OCI-LY3 (cell line): Measurements from ENCODE around the gene COL26A1.
"Not testable (repeated sequence)": the region's sequence is repeated elsewhere in the genome, so short reads cannot be mapped to it uniquely, and the experiment has no call there.

Source experiments
- H2AFZ ChIP-seq: fragments of 200-600, 300-600 bp; shearing (Covaris generic); 2 replicates; pipeline ENCODE4 v1.6.0; 2014; ENCODE audit warnings: antibody characterized with exemption, low read depth, low read length
- H3K27ac ChIP-seq: fragments of 200-600, 300-600 bp; sonication (generic); 2 replicates; pipeline ENCODE4 v1.5.1; 2014; ENCODE audit warnings: mild to moderate bottlenecking, low read length, moderate library complexity, mixed read lengths
- H3K27me3 ChIP-seq: fragments of 200-600, 300-600 bp; sonication (generic); 2 replicates; pipeline ENCODE4 v1.6.1; 2014; ENCODE audit warnings: low read depth, low read length, mixed read lengths
- H3K36me3 ChIP-seq: fragments of 200-600, 300-600 bp; sonication (generic); replicated peaks from 2 replicates; pipeline ENCODE3; 2014; ENCODE audit warnings: low read depth, low read length, mixed read lengths
- H3K4me1 ChIP-seq: fragments of 300-600, 200-600 bp; sonication (generic); 2 replicates; pipeline ENCODE4 v1.6.1; 2014; ENCODE audit warnings: low read length, mixed read lengths
- H3K4me2 ChIP-seq: fragments of 200-600, 300-600 bp; sonication (generic); 2 replicates; pipeline ENCODE4 v1.6.1; 2014; ENCODE audit warnings: low read length, mixed read lengths
- H3K4me3 ChIP-seq: fragments of 300-600, 200-600 bp; sonication (generic); 2 replicates; pipeline ENCODE4 v1.5.1; 2014; ENCODE audit warnings: antibody characterized with exemption, mild to moderate bottlenecking, low read length, moderate library complexity
- H3K79me2 ChIP-seq: fragments of 300-600, 200-600 bp; shearing (Covaris generic); 2 replicates; pipeline ENCODE4 v1.6.1; 2014; ENCODE audit warnings: mild to moderate bottlenecking, low read length, mixed read lengths
- H3K9ac ChIP-seq: fragments of 300-600, 200-600 bp; shearing (Covaris generic); 2 replicates; pipeline ENCODE4 v1.6.0; 2014; ENCODE audit warnings: mild to moderate bottlenecking, low read length, moderate library complexity
- H3K9me3 ChIP-seq: fragments of 200-600, 300-600 bp; shearing (Covaris generic); 2 replicates; pipeline ENCODE4 v1.6.1; 2014; ENCODE audit warnings: low read length, mixed read lengths; ENCODE audit not compliant: insufficient read depth
- H4K20me1 ChIP-seq: fragments of 200-600, 300-600 bp; sonication (generic); 2 replicates; pipeline ENCODE4 v1.6.1; 2016; ENCODE audit warnings: low read length, mixed read lengths; ENCODE audit not compliant: insufficient read depth
- CTCF ChIP-seq: fragments of 200-600, 300-600 bp; sonication (generic); IDR thresholded peaks from 2 replicates; pipeline ENCODE4 v1.5.1; 2014; ENCODE audit warnings: antibody characterized with exemption, low read length, low read depth
- EZH2phosphoT487 ChIP-seq: fragments of 200-600 bp; shearing (Covaris generic); IDR thresholded peaks from 2 replicates; pipeline ENCODE4 v1.6.1; 2018; ENCODE audit warnings: antibody characterized with exemption, mixed run types, low read depth

COL26A1 gene

GRCh38 chr7:101604331-101604933 is 241.8 kb downstream of the COL26A1 start:
- peaks cover 7% of the 10 kb centered on the region; the same call in 1 of the 2 replicates for H3K27me3 ChIP-seq
- no peaks in the 10 kb centered on the region for H3K79me2 ChIP-seq

GRCh38 chr7:101604934-101605332 is 242.3 kb downstream of the COL26A1 start:
- H3K4me1 ChIP-seq, H3K4me3 ChIP-seq, H3K9me3 ChIP-seq, H2AFZ ChIP-seq, H3K79me2 ChIP-seq, H3K9ac ChIP-seq, H4K20me1 ChIP-seq, H3K36me3 ChIP-seq, H3K4me2 ChIP-seq, H3K27me3 ChIP-seq, H3K27ac ChIP-seq: not testable (repeated sequence)

More at GRCh38 chr7:101604331-101604933, 241.8 kb downstream of the COL26A1 start:
- Histone ChIP-seq H4K20me1 (no peaks in the 10 kb centered on the region), H2AFZ (no peak overlapping the region), H3K4me2 (no peak overlapping the region), H3K4me3 (no peak overlapping the region), H3K27ac (no peak overlapping the region), H3K9ac (no peak overlapping the region), H3K36me3 (no peaks in the 10 kb centered on the region), H3K4me1 (no peaks in the 10 kb centered on the region), H3K9me3 (no peaks in the 10 kb centered on the region)
- TF ChIP-seq CTCF (no peak), EZH2phosphoT487 (no peak)

DNA sequence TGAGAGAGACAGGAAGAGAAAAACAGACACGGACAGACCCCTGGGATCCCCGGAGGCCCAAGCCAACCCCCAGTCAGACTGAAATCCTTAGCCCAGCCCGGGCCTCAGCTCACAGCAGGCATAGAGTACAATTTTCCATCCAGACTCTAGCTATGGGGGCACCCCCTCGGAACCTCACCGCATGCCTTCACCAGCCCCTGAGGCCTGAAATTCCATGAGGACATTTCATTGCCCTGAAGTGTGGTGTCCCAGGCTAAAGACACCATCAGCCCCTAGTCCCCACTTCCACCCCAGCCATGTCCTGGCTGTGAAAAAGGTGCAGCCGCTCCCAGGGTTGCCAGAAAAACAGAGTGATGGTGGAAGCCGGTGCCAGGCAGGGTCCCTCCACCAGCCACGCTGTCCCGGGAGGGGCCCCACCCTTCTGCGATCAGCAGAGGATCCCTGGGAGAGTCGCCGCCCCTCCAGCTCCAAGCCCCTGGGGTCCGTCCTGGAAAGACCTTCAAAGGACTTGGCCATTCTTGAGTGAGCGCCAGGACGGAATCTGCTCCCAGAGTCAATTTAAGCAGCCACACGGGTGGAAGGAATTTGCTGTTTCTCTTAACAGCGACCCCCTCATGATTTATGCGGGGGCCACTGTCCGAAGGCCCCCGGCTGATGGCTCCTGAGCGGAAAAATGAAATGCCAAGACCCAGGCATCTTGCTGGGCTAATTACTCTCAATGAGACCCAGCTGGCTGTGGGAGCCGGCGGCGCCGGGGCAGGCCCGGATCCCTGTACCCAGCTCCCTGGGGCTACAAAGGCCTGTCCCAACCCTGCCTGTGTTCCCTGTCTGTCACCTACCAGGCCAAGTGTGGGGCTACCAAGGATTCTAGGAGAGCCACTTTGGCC is 243.2 kb downstream of the COL26A1 start:
- TF ChIP-seq CTCF (no peak), EZH2phosphoT487 (no peak)
- H3K36me3 ChIP-seq = no peaks in the 10 kb centered on the region
- no peaks in the 10 kb centered on the region for H4K20me1 ChIP-seq
- H2AFZ ChIP-seq = no peak overlapping the region
- no peaks in the 10 kb centered on the region for H3K9me3 ChIP-seq
- peaks cover 9% of the 10 kb centered on the region for H3K27me3 ChIP-seq
- no peak overlapping the region for H3K9ac ChIP-seq
- no peaks in the 10 kb centered on the region for H3K79me2 ChIP-seq
- H3K27ac ChIP-seq = no peak overlapping the region
- no peaks in the 10 kb centered on the region for H3K4me1 ChIP-seq
- no peak overlapping the region for H3K4me2 ChIP-seq
- H3K4me3 ChIP-seq = no peak overlapping the region

GRCh38 chr7:101606498-101606923 is 243.8 kb downstream of the COL26A1 start:
- Histone ChIP-seq H2AFZ (no peak overlapping the region), H3K4me2 (no peak overlapping the region), H3K4me1 (no peaks in the 10 kb centered on the region), H3K27ac (no peak overlapping the region), H3K27me3 (peaks cover 11% of the 10 kb centered on the region), H3K4me3 (no peak overlapping the region), H3K79me2 (no peaks in the 10 kb centered on the region), H3K9ac (no peak overlapping the region), H4K20me1 (no peaks in the 10 kb centered on the region), H3K36me3 (no peaks in the 10 kb centered on the region), H3K9me3 (no peaks in the 10 kb centered on the region)
- TF ChIP-seq CTCF (no peak), EZH2phosphoT487 (no peak)
